Measurements from ENCODE around the gene L3MBTL4. TPM values are rescaled to one million over a fixed set of nuclear protein-coding genes. Genes with fewer than 3 reads are reported as not detected.

Gene L3MBTL4
- total and polyA plus RNA-seq, 9 of the 15 experiments (the other 6 are each of a cell fraction or from before 2014, with no cell fraction given): not detected

DNA sequence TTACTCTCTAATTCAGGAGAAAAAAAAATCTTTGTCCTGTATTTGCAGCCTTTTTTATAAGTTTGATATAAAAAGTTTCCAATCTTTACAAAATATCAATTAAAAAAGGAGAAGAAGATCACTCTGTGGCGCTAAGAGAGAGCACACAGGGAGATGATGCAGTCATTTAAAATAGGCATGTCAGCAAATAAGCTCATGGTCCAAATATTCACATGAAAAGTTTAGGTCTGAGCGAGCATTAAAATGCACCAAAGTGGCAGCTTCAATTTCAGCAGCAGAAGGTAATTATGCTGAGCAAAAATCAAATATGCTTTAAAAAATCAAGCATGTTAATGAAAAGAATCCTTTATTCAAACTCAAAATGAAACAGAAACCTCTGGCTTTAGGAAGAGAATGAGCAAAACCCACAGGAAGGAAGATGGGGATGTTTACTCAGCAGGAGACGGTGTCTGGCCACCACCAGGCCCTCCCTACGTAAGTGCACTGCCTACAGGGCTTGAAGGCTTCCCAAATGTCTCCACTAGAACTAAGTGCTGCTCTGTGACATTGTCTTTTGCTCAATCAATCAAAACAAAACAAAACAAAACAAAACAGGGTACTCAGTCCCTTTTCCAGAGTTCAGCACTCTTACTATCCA lies 120.4 kb downstream of the L3MBTL4 start:
- H4K20me1 ChIP-seq (replicated peaks; ENCODE audit: control insufficient read depth, insufficient read depth, low read length): no peaks in the 10 kb centered on the region
- ChIA-PET CTCF (ENCODE audit: low intra/inter-chr PET ratio) (no interaction called here), POLR2A (no interaction called here)
- no peak overlapping the region for H3K27ac ChIP-seq (ENCODE audit: extremely low read depth, low read depth, low read length)
- no peaks in the 10 kb centered on the region for H3K9me1 ChIP-seq (ENCODE audit: control insufficient read depth, insufficient read depth, low read length)
- DNase-seq (ENCODE audit: extremely low read depth in 1 of 4, low spot score in 3 of 4) (no peak), FAIRE-seq (no peak), ATAC-seq (no peak)
- TF ChIP-seq ZNF316 (IDR thresholded peaks at IDR 0.05) (peak; percentile 10; the same call in 1 of the 2 replicates), MAFF (IDR thresholded peaks at IDR 0.05; ENCODE audit: low read length) (0 out of 2 replicates have a peak, but pooled peaks have one; percentile 25), ZNF12 (CRISPR knock-in tag; IDR thresholded peaks at IDR 0.05) (no peak)
- no peak overlapping the region for H3K9ac ChIP-seq (ENCODE audit: insufficient read depth in 1 of 2, low read depth in 2 of 2, low read length in 2 of 2)
- H3K4me3 ChIP-seq: no peak overlapping the region
- H3K27me3 ChIP-seq (ENCODE audit: control insufficient read depth in 2 of 2, insufficient read depth in 2 of 2, low read length in 2 of 2): no peaks in the 10 kb centered on the region
- no peaks in the 10 kb centered on the region for H3K9me3 ChIP-seq (replicated peaks; ENCODE audit: control insufficient read depth, insufficient read depth, low read depth, low read length)
- in situ Hi-C loops (cut with MboI): no loop called here
- no TSS peak for BruUV-seq (replicated peaks)
- intact Hi-C loops (cut with micrococcal nuclease): no loop called here
- no peak overlapping the region for H3K4me2 ChIP-seq (ENCODE audit: insufficient read depth, low read length)
- WGBS (ENCODE audit: insufficient coverage, low coverage, missing lambda C conversion rate): 0% methylated on average over 4 of the region's 4 CpGs
- H3K79me2 ChIP-seq (ENCODE audit: control insufficient read depth, insufficient read depth, low read length): no peaks in the 10 kb centered on the region
- no peaks in the 10 kb centered on the region for H3K36me3 ChIP-seq (ENCODE audit: control insufficient read depth, insufficient read depth, low read length)
- no peaks in the 10 kb centered on the region for H3K4me1 ChIP-seq (replicated peaks in 1 of 2; ENCODE audit: control insufficient read depth in 2 of 2, insufficient read depth in 2 of 2, low read length in 2 of 2)
- H2AFZ ChIP-seq (ENCODE audit: low read depth, low read length): no peak overlapping the region

DNA sequence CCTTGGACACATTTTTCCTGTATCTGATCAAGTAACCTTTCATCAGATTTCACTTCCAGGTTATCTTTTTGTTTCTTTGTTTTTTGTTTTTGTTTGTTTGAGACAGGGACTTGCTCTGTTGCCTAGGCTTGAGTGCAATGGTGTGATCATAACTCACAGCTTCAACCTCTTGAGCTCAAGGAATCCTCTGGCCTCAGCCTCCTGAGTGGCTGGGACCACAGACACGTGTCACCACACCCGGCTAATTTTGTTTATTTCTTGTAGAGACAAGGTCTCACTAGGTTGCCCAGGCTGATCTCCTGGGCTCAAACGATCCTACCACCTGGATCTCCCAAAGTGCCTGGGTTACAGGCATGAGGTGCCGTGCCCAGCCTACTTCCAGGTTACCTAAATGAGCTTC lies 124.9 kb downstream of the L3MBTL4 start:
- POLR2A ChIA-PET: interaction anchor here (0.6 kb wide), 1 partner anchor 311 kb away, joined by 3 read pairs; no protein-coding TSS in a partner anchor
- intact Hi-C loops (cut with micrococcal nuclease): no loop called here
- Histone ChIP-seq H3K79me2 (ENCODE audit: control insufficient read depth, insufficient read depth, low read length) (no peaks in the 10 kb centered on the region), H4K20me1 (replicated peaks; ENCODE audit: control insufficient read depth, insufficient read depth, low read length) (no peaks in the 10 kb centered on the region), H3K36me3 (ENCODE audit: control insufficient read depth, insufficient read depth, low read length) (no peaks in the 10 kb centered on the region), H3K4me1 (replicated peaks in 1 of 2; ENCODE audit: control insufficient read depth in 2 of 2, insufficient read depth in 2 of 2, low read length in 2 of 2) (peaks cover 0 to 1% of the 10 kb centered on the region in 2 experiments; a peak in 1 of 5 replicates), H3K4me2 (ENCODE audit: insufficient read depth, low read length) (no peak overlapping the region), H2AFZ (ENCODE audit: low read depth, low read length) (no peak overlapping the region), H3K27ac (ENCODE audit: extremely low read depth, low read depth, low read length) (no peak overlapping the region), H3K4me3 (no peak overlapping the region), H3K9me3 (replicated peaks; ENCODE audit: control insufficient read depth, insufficient read depth, low read depth, low read length) (no peaks in the 10 kb centered on the region), H3K9me1 (ENCODE audit: control insufficient read depth, insufficient read depth, low read length) (no peaks in the 10 kb centered on the region), H3K27me3 (ENCODE audit: control insufficient read depth in 2 of 2, insufficient read depth in 2 of 2, low read length in 2 of 2) (no peaks in the 10 kb centered on the region), H3K9ac (ENCODE audit: insufficient read depth in 1 of 2, low read depth in 2 of 2, low read length in 2 of 2) (no peak overlapping the region)
- DNase-seq (ENCODE audit: extremely low read depth in 1 of 4, low spot score in 3 of 4): no peak
- CTCF ChIA-PET (ENCODE audit: low intra/inter-chr PET ratio): no interaction called here
- WGBS (ENCODE audit: insufficient coverage, low coverage, missing lambda C conversion rate): 0% methylated on average over 4 of the region's 4 CpGs
- FAIRE-seq: no peak
- in situ Hi-C loops (cut with MboI): no loop called here
- no TSS peak for BruUV-seq (replicated peaks)
- no peak for ATAC-seq
- TF ChIP-seq, protein P1, sequence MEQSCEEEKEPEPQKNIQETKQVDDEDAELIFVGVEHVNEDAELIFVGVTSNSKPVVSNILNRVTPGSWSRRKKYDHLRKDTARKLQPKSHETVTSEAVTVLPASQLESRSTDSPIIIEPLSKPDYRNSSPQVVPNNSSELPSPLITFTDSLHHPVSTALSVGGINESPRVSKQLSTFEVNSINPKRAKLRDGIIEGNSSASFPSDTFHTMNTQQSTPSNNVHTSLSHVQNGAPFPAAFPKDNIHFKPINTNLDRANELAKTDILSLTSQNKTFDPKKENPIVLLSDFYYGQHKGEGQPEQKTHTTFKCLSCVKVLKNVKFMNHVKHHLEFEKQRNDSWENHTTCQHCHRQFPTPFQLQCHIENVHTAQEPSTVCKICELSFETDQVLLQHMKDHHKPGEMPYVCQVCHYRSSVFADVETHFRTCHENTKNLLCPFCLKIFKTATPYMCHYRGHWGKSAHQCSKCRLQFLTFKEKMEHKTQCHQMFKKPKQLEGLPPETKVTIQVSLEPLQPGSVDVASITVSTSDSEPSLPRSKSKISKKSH (CRISPR knock-in tag; IDR thresholded peaks at IDR 0.05): no peak
- no peak for TF ChIP-seq SMAD4 (CRISPR knock-in tag; conservative IDR thresholded peaks at IDR 0.05)
- TF ChIP-seq SMAD2 (IDR thresholded peaks at IDR 0.05; ENCODE audit: low read depth, low read length): no peak
- TF ChIP-seq SIRT6 (IDR thresholded peaks at IDR 0.05; ENCODE audit: low read depth, low read length): no peak
- no peak for TF ChIP-seq ZFPM2 (CRISPR knock-in tag; IDR thresholded peaks at IDR 0.05)
- TF ChIP-seq, protein P2, sequence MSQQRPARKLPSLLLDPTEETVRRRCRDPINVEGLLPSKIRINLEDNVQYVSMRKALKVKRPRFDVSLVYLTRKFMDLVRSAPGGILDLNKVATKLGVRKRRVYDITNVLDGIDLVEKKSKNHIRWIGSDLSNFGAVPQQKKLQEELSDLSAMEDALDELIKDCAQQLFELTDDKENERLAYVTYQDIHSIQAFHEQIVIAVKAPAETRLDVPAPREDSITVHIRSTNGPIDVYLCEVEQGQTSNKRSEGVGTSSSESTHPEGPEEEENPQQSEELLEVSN (IDR thresholded peaks at IDR 0.05; ENCODE audit: borderline replicate concordance in 1 of 2, extremely low read depth in 1 of 2, insufficient read depth in 1 of 2, insufficient read length in 1 of 2, low read depth in 1 of 2, low read length in 1 of 2, poor library complexity in 1 of 2, severe bottlenecking in 1 of 2): no peak
- TF ChIP-seq CBFA2T3 (IDR thresholded peaks at IDR 0.05): no peak
- TF ChIP-seq POU5F1 (IDR thresholded peaks at IDR 0.05; ENCODE audit: borderline replicate concordance, low read depth, low read length, partially characterized antibody): no peak
- no peak for TF ChIP-seq ZNF311 (CRISPR knock-in tag; IDR thresholded peaks at IDR 0.05)
- TF ChIP-seq ESRRB (CRISPR knock-in tag; IDR thresholded peaks at IDR 0.05; ENCODE audit: borderline replicate concordance): no peak
- no peak for TF ChIP-seq ZNF133 (CRISPR knock-in tag; IDR thresholded peaks at IDR 0.05)

All from K562 (cell line).